ENCODE data around the gene SNCA. TPM values are rescaled to one million over a fixed set of nuclear protein-coding genes. Genes with fewer than 3 reads are reported as not detected.

The SNCA gene
- polyA plus RNA-seq, 3 donors = 13.2 to 39.4 (median 24.3) TPM

DNA sequence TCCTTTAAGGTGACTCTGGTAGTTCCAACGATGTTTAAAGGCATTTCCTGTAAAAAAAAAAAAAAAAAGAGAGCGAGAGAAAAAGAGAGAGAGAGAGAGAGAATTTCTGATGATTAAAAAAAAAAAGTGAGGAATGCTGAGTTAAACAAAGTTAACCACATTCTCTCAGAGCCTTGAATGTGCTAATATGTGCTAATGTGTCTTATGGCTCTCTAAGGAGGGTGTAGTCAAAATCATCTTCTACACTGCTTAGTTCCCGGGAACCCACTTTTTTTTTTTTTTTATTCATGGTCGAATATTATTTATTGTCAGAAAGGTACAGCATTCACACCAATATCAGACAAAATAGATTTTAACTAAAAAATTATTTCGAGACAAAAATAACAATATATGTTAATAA, 111.7 kb downstream of the SNCA start:
- H3K27me3 Mint-ChIP-seq (ENCODE audit: low read depth in 3 of 3) = no peaks in the 10 kb centered on the region
- no peaks in the 10 kb centered on the region for H3K4me1 ChIP-seq (ENCODE audit: control insufficient read depth in 1 of 2, insufficient read depth in 2 of 2, low read length in 2 of 2)
- H3K4me2 ChIP-seq (replicated peaks; ENCODE audit: extremely low read depth, low read length, poor library complexity, severe bottlenecking) = no peak overlapping the region
- intact Hi-C loops (cut with micrococcal nuclease) = no loop called here
- H3K4me1 Mint-ChIP-seq = no peaks in the 10 kb centered on the region
- H3K9me3 Mint-ChIP-seq = peaks cover 0 to 3% (median 0%) of the 10 kb centered on the region in 7 donors
- H3K27ac ChIP-seq (ENCODE audit: low read depth in 1 of 2, low read length in 2 of 2) = no peak overlapping the region
- H3K36me3 Mint-ChIP-seq = peaks cover 10 to 23% of the 10 kb centered on the region in 2 donors
- H3K4me3 ChIP-seq (replicated peaks in 1 of 3; ENCODE audit: low read depth in 2 of 3, low read length in 3 of 3) = no peak overlapping the region
- no peak for DNase-seq
- no peaks in the 10 kb centered on the region for H3K79me2 ChIP-seq (ENCODE audit: insufficient read depth, low read length)
- H3K27me3 ChIP-seq (ENCODE audit: control insufficient read depth in 2 of 2, insufficient read depth in 2 of 2, low read length in 2 of 2) = no peaks in the 10 kb centered on the region
- H4K20me1 ChIP-seq (ENCODE audit: insufficient read depth, low read length) = no peaks in the 10 kb centered on the region
- no peak overlapping the region for H2AFZ ChIP-seq (ENCODE audit: insufficient read depth, low read depth, low read length, poor library complexity, severe bottlenecking)
- H3K9ac ChIP-seq (ENCODE audit: insufficient read depth, low read length, poor library complexity, severe bottlenecking) = no peak overlapping the region
- WGBS (ENCODE audit: insufficient coverage) = no CpG with 5 or more reads among the region's 5 CpGs
- no peaks in the 10 kb centered on the region for H3K9me3 ChIP-seq (replicated peaks in 1 of 2; ENCODE audit: control insufficient read depth in 1 of 2, insufficient read depth in 1 of 2, low read length in 2 of 2)
- TF ChIP-seq, protein P1, sequence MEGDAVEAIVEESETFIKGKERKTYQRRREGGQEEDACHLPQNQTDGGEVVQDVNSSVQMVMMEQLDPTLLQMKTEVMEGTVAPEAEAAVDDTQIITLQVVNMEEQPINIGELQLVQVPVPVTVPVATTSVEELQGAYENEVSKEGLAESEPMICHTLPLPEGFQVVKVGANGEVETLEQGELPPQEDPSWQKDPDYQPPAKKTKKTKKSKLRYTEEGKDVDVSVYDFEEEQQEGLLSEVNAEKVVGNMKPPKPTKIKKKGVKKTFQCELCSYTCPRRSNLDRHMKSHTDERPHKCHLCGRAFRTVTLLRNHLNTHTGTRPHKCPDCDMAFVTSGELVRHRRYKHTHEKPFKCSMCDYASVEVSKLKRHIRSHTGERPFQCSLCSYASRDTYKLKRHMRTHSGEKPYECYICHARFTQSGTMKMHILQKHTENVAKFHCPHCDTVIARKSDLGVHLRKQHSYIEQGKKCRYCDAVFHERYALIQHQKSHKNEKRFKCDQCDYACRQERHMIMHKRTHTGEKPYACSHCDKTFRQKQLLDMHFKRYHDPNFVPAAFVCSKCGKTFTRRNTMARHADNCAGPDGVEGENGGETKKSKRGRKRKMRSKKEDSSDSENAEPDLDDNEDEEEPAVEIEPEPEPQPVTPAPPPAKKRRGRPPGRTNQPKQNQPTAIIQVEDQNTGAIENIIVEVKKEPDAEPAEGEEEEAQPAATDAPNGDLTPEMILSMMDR (IDR thresholded peaks at IDR 0.05) = no peak
- no peak overlapping the region for H3K27ac Mint-ChIP-seq
- peaks cover 4 to 10% of the 10 kb centered on the region in 2 donors for H3K36me3 ChIP-seq (replicated peaks in 1 of 2; ENCODE audit: control insufficient read depth in 1 of 2, insufficient read depth in 2 of 2, low read length in 2 of 2)
- no peak overlapping the region for H3K4me3 Mint-ChIP-seq

DNA sequence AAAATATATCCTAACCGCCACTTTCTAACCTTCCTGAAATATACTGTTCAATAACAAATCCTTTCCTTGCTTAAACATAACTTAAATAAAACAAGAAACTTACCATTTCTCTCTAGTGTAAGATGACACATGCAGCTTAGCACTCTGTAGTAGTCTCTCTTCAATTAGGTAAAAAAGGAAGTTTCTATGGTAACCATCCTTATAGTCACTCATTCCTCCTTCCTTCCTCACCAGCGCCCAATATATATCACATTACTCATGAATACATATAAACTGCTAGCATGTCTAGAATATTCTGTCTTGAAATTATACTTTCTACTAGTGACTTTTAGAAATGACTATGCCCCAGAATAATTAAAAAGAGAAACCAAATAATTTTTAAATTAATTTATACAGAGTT, 112.2 kb downstream of the SNCA start:
- H3K4me3 ChIP-seq (replicated peaks in 1 of 3; ENCODE audit: low read depth in 2 of 3, low read length in 3 of 3) = no peak overlapping the region
- H3K4me1 Mint-ChIP-seq = no peaks in the 10 kb centered on the region
- no peak overlapping the region for H3K4me2 ChIP-seq (replicated peaks; ENCODE audit: extremely low read depth, low read length, poor library complexity, severe bottlenecking)
- no peaks in the 10 kb centered on the region for H3K79me2 ChIP-seq (ENCODE audit: insufficient read depth, low read length)
- no peak overlapping the region for H3K27ac Mint-ChIP-seq
- H3K27me3 ChIP-seq (ENCODE audit: control insufficient read depth in 2 of 2, insufficient read depth in 2 of 2, low read length in 2 of 2) = no peaks in the 10 kb centered on the region
- H4K20me1 ChIP-seq (ENCODE audit: insufficient read depth, low read length) = no peaks in the 10 kb centered on the region
- no peak overlapping the region for H2AFZ ChIP-seq (ENCODE audit: insufficient read depth, low read depth, low read length, poor library complexity, severe bottlenecking)
- no CpG with 5 or more reads among the region's 2 CpGs for WGBS (ENCODE audit: insufficient coverage)
- H3K27me3 Mint-ChIP-seq (ENCODE audit: low read depth in 3 of 3) = no peaks in the 10 kb centered on the region
- TF ChIP-seq, protein P1 (IDR thresholded peaks at IDR 0.05) = no peak
- H3K36me3 Mint-ChIP-seq = peaks cover 10 to 23% of the 10 kb centered on the region in 2 donors
- DNase-seq = no peak
- H3K9me3 ChIP-seq (replicated peaks in 1 of 2; ENCODE audit: control insufficient read depth in 1 of 2, insufficient read depth in 1 of 2, low read length in 2 of 2) = no peaks in the 10 kb centered on the region
- no peak overlapping the region for H3K27ac ChIP-seq (ENCODE audit: low read depth in 1 of 2, low read length in 2 of 2)
- no peak overlapping the region for H3K9ac ChIP-seq (ENCODE audit: insufficient read depth, low read length, poor library complexity, severe bottlenecking)
- H3K9me3 Mint-ChIP-seq = peaks cover 0 to 3% (median 2%) of the 10 kb centered on the region in 7 donors
- intact Hi-C loops (cut with micrococcal nuclease) = no loop called here
- H3K4me1 ChIP-seq (ENCODE audit: control insufficient read depth in 1 of 2, insufficient read depth in 2 of 2, low read length in 2 of 2) = no peaks in the 10 kb centered on the region
- H3K4me3 Mint-ChIP-seq = no peak overlapping the region
- H3K36me3 ChIP-seq (replicated peaks in 1 of 2; ENCODE audit: control insufficient read depth in 1 of 2, insufficient read depth in 2 of 2, low read length in 2 of 2) = peaks cover 4 to 10% of the 10 kb centered on the region in 2 donors
